HCT116 (cell line): ENCODE results near the gene PWWP2B. TPM values are rescaled to one million over a fixed set of nuclear protein-coding genes. Genes with fewer than 3 reads are reported as not detected.

Experiments
- ATAC-seq: fragments of 200-7000 bp; cut with Tn5 transposase; 2 replicates; pipeline ENCODE4 v1.9.1; 2020; ENCODE audit warnings: mild to moderate bottlenecking, moderate library complexity
- BruUV-seq: library from RNA; stranded (reverse); fragments of 400-500 nt; replicated peaks from 2 replicates; lab custom pipeline; 2021; lab: Mats Ljungman, UMichigan
- CTCF ChIA-PET: fragments of 300-600 bp; sonication (Branson Sonifier 250); formaldehyde crosslinking; loops from one replicate; lab custom pipeline; 2021; ENCODE audit warnings: antibody characterized with exemption; lab: Charles Lee
- POLR2A ChIA-PET: fragments of 300-600, 350-600 bp; sonication (Branson Sonifier 250); formaldehyde crosslinking; loops from one replicate; lab custom pipeline; 2021; ENCODE audit warnings: antibody characterized with exemption; lab: Charles Lee
- RAD21 ChIA-PET, 2 experiments: fragments of 300-600 bp; sonication (Branson Sonifier 250); formaldehyde crosslinking; loops; one replicate each; lab custom pipeline; 2023; ENCODE audit warnings: low total read pairs in 2 of 2; ENCODE audit not compliant: uncharacterized antibody in 2 of 2, unreplicated experiment in 2 of 2, low non-redundant PET in 1 of 2; lab: Charles Lee
- DNase-seq: peaks from one replicate; pipeline ENCODE4 v3.0.0-alpha.2; 2010; ENCODE audit warnings: low read depth, low spot score
- H2AFZ ChIP-seq: fragments of 200-600 bp; shearing (Covaris generic), sonication (generic); 2 replicates; pipeline ENCODE4 v1.6.1; 2017; ENCODE audit warnings: low read depth, mixed run types, mixed read lengths, antibody characterized with exemption, low read length; ENCODE audit not compliant: poor library complexity, severe bottlenecking
- H3K27ac ChIP-seq: 2 replicates; pipeline ENCODE4 v1.5.1; 2012; ENCODE audit warnings: low read depth, low read length
- H3K27me3 ChIP-seq: fragments of 200-600 bp; sonication (generic); 2 replicates; pipeline ENCODE4 v1.6.1; 2016; ENCODE audit warnings: mixed run types, low read length, mixed read lengths; ENCODE audit not compliant: insufficient read depth
- H3K36me3 ChIP-seq, 2 experiments: fragments of 200-500 bp in 1 of 2; fragments of 200-600 bp in 1 of 2; sonication (Bioruptor generic) in 1 of 2; sonication (generic) in 1 of 2; 2 replicates each; pipeline versions ENCODE4 v1.5.1 to v1.6.1; 2014 to 2016; ENCODE audit warnings: low read length in 2 of 2, inconsistent platforms in 1 of 2, mixed read lengths in 1 of 2, mixed run types in 1 of 2; ENCODE audit not compliant: insufficient read depth in 2 of 2, control insufficient read depth in 1 of 2
- H3K4me1 ChIP-seq, 2 experiments: fragments of 200-600 bp in 1 of 2; sonication (generic) in 1 of 2; 2 replicates each; pipeline versions ENCODE4 v1.5.1 to v1.6.1; 2012 to 2017; ENCODE audit warnings: low read length in 2 of 2, inconsistent platforms in 1 of 2, mild to moderate bottlenecking in 1 of 2, mixed read lengths in 1 of 2, mixed run types in 1 of 2, moderate library complexity in 1 of 2; ENCODE audit not compliant: insufficient read depth in 2 of 2, control insufficient read depth in 1 of 2
- H3K4me2 ChIP-seq: fragments of 200-600 bp; sonication (generic); 2 replicates; pipeline ENCODE4 v1.6.1; 2017; ENCODE audit warnings: mixed run types, low read length, mixed read lengths
- H3K4me3 ChIP-seq, 2 experiments: fragments of 200-600 bp in 1 of 2; sonication (generic) in 1 of 2; replicated peaks in 1 of 2; 2 replicates each; pipeline ENCODE4 v1.5.1; 2011 to 2016; ENCODE audit warnings: low read length in 2 of 2, control low read depth in 1 of 2, low read depth in 1 of 2, mild to moderate bottlenecking in 1 of 2, mixed read lengths in 1 of 2, mixed run types in 1 of 2
- H3K79me2 ChIP-seq: fragments of 200-600 bp; sonication (generic); 2 replicates; pipeline ENCODE4 v1.6.1; 2017; ENCODE audit warnings: mild to moderate bottlenecking, mixed run types, low read length, moderate library complexity, mixed read lengths; ENCODE audit not compliant: insufficient read depth
- H3K9ac ChIP-seq: fragments of 200-600 bp; sonication (generic); 2 replicates; pipeline ENCODE4 v1.6.1; 2016; ENCODE audit warnings: low read length, mixed read lengths
- H3K9me2 ChIP-seq: fragments of 200-600 bp; sonication (generic), shearing (Covaris generic); 2 replicates; pipeline ENCODE4 v1.6.1; 2017; ENCODE audit warnings: mixed run types, mild to moderate bottlenecking, moderate library complexity; ENCODE audit not compliant: insufficient read depth
- H3K9me3 ChIP-seq, 2 experiments: fragments of 200-500 bp in 1 of 2; fragments of 200-600 bp in 1 of 2; sonication (Bioruptor generic) in 1 of 2; sonication (generic) in 1 of 2; 2 replicates each; pipeline ENCODE4 v1.6.1; 2014 to 2017; ENCODE audit warnings: low read length in 2 of 2, mixed read lengths in 2 of 2, inconsistent platforms in 1 of 2, low read depth in 1 of 2, mild to moderate bottlenecking in 1 of 2, mixed run types in 1 of 2, moderate library complexity in 1 of 2; ENCODE audit not compliant: control insufficient read depth in 1 of 2, insufficient read depth in 1 of 2
- H4K20me1 ChIP-seq: fragments of 200-600 bp; sonication (generic), shearing (Covaris generic); 2 replicates; pipeline ENCODE4 v1.6.1; 2017; ENCODE audit warnings: mixed run types, mild to moderate bottlenecking, moderate library complexity; ENCODE audit not compliant: insufficient read depth
- CBX3 ChIP-seq: IDR thresholded peaks from 2 replicates; pipeline ENCODE4 v1.6.1; 2012; ENCODE audit warnings: low read depth
- CEBPB ChIP-seq: IDR thresholded peaks from 2 replicates; pipeline ENCODE4 v1.6.1; 2012; ENCODE audit warnings: low read depth
- FOSL1 ChIP-seq: IDR thresholded peaks from 2 replicates; pipeline ENCODE4 v1.6.1; 2012; ENCODE audit warnings: low read depth
- POLR2A ChIP-seq: IDR thresholded peaks from 2 replicates; pipeline ENCODE4 v1.7.0; 2011; ENCODE audit warnings: borderline replicate concordance; ENCODE audit not compliant: insufficient read depth, insufficient read length; ENCODE audit errors: extremely low read depth
- POLR2AphosphoS5 ChIP-seq: IDR thresholded peaks from 2 replicates; pipeline ENCODE4 v1.6.1; 2011; ENCODE audit warnings: mild to moderate bottlenecking, low read depth, low read length, moderate library complexity
- RAD21 ChIP-seq: IDR thresholded peaks from 2 replicates; pipeline ENCODE4 v1.6.1; 2012; ENCODE audit warnings: low read depth, mild to moderate bottlenecking
- SIN3A ChIP-seq: IDR thresholded peaks from 2 replicates; pipeline ENCODE4 v1.6.1; 2012; ENCODE audit warnings: low read depth
- SP1 ChIP-seq: IDR thresholded peaks from 2 replicates; pipeline ENCODE4 v1.6.1; 2012; ENCODE audit warnings: low read depth
- SRF ChIP-seq: IDR thresholded peaks from 2 replicates; pipeline ENCODE4 v1.6.1; 2012; ENCODE audit warnings: low read depth
- YY1 ChIP-seq: IDR thresholded peaks from 2 replicates; pipeline ENCODE4 v1.6.1; 2011; ENCODE audit warnings: low read length, low read depth, moderate library complexity, mild to moderate bottlenecking; ENCODE audit not compliant: insufficient replicate concordance; ENCODE audit errors: extremely low read depth
- ZFX ChIP-seq: fragments of 450-650 bp; IDR thresholded peaks from 2 replicates; pipeline ENCODE4 v1.6.1; 2017
- ZNF274 ChIP-seq: fragments of 200-500 bp; sonication (Bioruptor generic); IDR thresholded peaks from 2 replicates; pipeline ENCODE4 v1.6.1; 2014; ENCODE audit warnings: mild to moderate bottlenecking, low read depth, low read length, inconsistent platforms
- intact Hi-C: fragments of 100-400 bp; cut with micrococcal nuclease; formaldehyde crosslinking; loops from 2 replicates; pipeline ENCODE4 v1.10.0; 2022
- total RNA-seq: library from RNA; stranded (reverse); gene quantifications from one replicate; pipeline ENCODE4 v1.2.1, GENCODE V29; 2021; ENCODE audit not compliant: unreplicated experiment
- TF ChIP-seq, protein P1 (sequence below): IDR thresholded peaks from 2 replicates; pipeline ENCODE4 v1.6.1; 2012
- TF ChIP-seq, protein P2 (sequence below): IDR thresholded peaks from 2 replicates; pipeline ENCODE4 v1.6.1; 2012
- TF ChIP-seq, protein P3 (sequence below): IDR thresholded peaks from 2 replicates; pipeline ENCODE4 v1.6.1; 2012; ENCODE audit warnings: low read depth
- TF ChIP-seq, protein P4 (sequence below): IDR thresholded peaks from 2 replicates; pipeline ENCODE4 v1.6.1; 2011; ENCODE audit warnings: mild to moderate bottlenecking, low read length, moderate library complexity; ENCODE audit not compliant: insufficient replicate concordance; ENCODE audit errors: extremely low read depth

The PWWP2B gene
- total RNA-seq, 1 experiment from 2014 or later = 13.9 TPM

DNA sequence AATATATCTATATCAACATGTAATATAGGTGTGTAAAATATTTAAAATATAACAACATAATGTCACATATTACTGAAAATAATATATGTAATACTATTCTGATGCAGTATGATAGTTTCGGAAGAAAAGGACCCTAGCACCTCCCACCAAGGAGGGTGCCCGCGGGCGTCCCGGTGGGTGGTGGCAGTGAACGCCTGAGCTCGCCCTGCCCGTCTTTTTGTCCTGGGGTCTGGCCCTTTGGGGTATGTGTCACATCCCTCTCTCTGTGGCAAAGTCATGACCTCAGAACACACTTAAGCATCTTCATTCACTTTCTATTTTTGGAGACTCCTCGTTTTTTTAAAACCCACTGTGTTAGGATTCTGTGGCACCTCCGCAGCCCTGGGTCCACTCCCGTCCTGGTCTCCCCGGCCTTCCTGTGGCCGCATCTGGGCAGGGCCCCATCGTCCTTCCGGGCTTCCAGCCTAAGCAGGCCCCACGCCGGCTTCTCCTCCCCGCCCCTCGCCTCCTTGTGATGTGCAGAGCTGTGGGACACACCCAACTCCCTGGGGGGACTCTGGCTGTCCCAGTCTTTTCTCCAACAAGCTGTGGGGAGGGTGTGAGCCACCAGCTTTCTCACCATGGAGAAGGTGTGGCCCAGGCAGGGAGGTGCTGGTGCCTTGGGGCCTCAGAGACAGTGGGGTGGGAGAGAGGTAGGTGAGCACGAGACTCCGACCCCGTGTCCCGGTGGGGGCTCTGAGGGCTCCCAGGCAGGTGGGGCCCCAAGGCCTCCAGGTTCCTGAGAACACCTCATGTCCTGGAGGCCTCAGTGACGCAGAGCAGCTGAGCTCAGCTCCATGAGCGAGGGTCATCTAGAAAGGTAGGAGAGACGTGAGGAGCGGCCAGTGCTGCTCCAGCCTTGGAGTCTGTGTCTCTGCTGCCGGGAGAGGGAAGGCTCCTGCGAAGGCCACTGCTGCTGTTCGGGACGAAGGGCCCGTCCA lies 16.5 kb downstream of the PWWP2B start:
- peaks cover 9 to 12% of the 10 kb centered on the region in 2 experiments for H3K4me1 ChIP-seq
- POLR2A ChIA-PET = no interaction called here
- H3K9me2 ChIP-seq = no peaks in the 10 kb centered on the region
- no peak for TF ChIP-seq SP1
- TF ChIP-seq POLR2AphosphoS5 = no peak
- TF ChIP-seq, protein P1, sequence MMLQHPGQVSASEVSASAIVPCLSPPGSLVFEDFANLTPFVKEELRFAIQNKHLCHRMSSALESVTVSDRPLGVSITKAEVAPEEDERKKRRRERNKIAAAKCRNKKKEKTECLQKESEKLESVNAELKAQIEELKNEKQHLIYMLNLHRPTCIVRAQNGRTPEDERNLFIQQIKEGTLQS = no peak
- TF ChIP-seq RAD21 = no peak
- TF ChIP-seq SIN3A = no peak
- TF ChIP-seq POLR2A = no peak
- TF ChIP-seq CBX3 = no peak
- no peak for TF ChIP-seq ZNF274
- TF ChIP-seq, protein P2, sequence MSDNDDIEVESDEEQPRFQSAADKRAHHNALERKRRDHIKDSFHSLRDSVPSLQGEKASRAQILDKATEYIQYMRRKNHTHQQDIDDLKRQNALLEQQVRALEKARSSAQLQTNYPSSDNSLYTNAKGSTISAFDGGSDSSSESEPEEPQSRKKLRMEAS = no peak
- TF ChIP-seq FOSL1 = no peak
- TF ChIP-seq, protein P3, sequence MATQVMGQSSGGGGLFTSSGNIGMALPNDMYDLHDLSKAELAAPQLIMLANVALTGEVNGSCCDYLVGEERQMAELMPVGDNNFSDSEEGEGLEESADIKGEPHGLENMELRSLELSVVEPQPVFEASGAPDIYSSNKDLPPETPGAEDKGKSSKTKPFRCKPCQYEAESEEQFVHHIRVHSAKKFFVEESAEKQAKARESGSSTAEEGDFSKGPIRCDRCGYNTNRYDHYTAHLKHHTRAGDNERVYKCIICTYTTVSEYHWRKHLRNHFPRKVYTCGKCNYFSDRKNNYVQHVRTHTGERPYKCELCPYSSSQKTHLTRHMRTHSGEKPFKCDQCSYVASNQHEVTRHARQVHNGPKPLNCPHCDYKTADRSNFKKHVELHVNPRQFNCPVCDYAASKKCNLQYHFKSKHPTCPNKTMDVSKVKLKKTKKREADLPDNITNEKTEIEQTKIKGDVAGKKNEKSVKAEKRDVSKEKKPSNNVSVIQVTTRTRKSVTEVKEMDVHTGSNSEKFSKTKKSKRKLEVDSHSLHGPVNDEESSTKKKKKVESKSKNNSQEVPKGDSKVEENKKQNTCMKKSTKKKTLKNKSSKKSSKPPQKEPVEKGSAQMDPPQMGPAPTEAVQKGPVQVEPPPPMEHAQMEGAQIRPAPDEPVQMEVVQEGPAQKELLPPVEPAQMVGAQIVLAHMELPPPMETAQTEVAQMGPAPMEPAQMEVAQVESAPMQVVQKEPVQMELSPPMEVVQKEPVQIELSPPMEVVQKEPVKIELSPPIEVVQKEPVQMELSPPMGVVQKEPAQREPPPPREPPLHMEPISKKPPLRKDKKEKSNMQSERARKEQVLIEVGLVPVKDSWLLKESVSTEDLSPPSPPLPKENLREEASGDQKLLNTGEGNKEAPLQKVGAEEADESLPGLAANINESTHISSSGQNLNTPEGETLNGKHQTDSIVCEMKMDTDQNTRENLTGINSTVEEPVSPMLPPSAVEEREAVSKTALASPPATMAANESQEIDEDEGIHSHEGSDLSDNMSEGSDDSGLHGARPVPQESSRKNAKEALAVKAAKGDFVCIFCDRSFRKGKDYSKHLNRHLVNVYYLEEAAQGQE = no peak
- TF ChIP-seq ZFX = no peak
- TF ChIP-seq, protein P4, sequence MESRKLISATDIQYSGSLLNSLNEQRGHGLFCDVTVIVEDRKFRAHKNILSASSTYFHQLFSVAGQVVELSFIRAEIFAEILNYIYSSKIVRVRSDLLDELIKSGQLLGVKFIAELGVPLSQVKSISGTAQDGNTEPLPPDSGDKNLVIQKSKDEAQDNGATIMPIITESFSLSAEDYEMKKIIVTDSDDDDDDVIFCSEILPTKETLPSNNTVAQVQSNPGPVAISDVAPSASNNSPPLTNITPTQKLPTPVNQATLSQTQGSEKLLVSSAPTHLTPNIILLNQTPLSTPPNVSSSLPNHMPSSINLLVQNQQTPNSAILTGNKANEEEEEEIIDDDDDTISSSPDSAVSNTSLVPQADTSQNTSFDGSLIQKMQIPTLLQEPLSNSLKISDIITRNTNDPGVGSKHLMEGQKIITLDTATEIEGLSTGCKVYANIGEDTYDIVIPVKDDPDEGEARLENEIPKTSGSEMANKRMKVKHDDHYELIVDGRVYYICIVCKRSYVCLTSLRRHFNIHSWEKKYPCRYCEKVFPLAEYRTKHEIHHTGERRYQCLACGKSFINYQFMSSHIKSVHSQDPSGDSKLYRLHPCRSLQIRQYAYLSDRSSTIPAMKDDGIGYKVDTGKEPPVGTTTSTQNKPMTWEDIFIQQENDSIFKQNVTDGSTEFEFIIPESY = no peak
- TF ChIP-seq YY1 = no peak
- no peak for TF ChIP-seq SRF
- TF ChIP-seq CEBPB = no peak
- no peak overlapping the region for H3K27ac ChIP-seq
- RAD21 ChIA-PET = no interaction called here
- intact Hi-C loops = no loop called here
- H4K20me1 ChIP-seq = no peaks in the 10 kb centered on the region
- H3K27me3 ChIP-seq = no peaks in the 10 kb centered on the region
- BruUV-seq = no TSS peak
- H2AFZ ChIP-seq = no peak overlapping the region
- H3K9ac ChIP-seq = no peak overlapping the region
- H3K4me3 ChIP-seq = no peak overlapping the region
- H3K79me2 ChIP-seq = peaks cover 31% of the 10 kb centered on the region; the same call in 1 of the 2 replicates
- no peaks in the 10 kb centered on the region for H3K9me3 ChIP-seq
- DNase-seq = no peak
- CTCF ChIA-PET = no interaction called here
- no peak overlapping the region for H3K4me2 ChIP-seq
- H3K36me3 ChIP-seq = peaks cover 0 to 6% of the 10 kb centered on the region in 2 experiments; a peak in 1 of 4 replicates
- ATAC-seq = no peak
